ENCODE results near the gene RPL4.

Gene RPL4

DNA sequence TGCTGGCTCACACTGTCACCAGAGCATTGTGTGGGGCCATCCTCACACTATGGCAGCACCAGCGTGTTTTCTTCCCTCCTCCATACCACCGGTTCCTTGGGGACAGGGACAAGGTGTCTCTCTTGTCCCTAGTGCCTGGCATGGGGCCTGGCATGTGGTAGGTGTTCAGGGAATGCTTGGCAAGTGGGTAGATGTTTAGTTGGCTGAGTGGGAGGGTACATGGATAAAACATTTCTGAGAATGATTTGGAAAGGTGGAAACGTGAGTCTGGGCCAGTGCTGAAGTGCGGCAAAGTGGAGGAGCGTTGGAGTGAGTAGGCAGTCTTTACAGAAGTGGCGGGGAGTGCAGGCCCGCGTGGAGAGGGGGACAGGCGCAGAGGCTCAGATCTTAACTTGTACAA, 22.1 kb downstream of the RPL4 start:
- DNase-seq (ENCODE audit: extremely low spot score), result no peak
- CTCF ChIA-PET, result no interaction called here
- POLR2A ChIA-PET, result no interaction called here
- no peak for TF ChIP-seq CTCF (IDR thresholded peaks at IDR 0.05; ENCODE audit: control extremely low read depth, extremely low read depth, low read depth, missing control alignments)

GRCh38 chr15:66481107-66481856, 23.4 kb downstream of the RPL4 start:
- CTCF ChIA-PET, result interaction anchor here (1.3 kb wide), 1 partner anchor 17 kb away, joined by 4 read pairs; no protein-coding TSS in a partner anchor
- POLR2A ChIA-PET, result no interaction called here
- no peak for TF ChIP-seq CTCF (IDR thresholded peaks at IDR 0.05; ENCODE audit: control extremely low read depth, extremely low read depth, low read depth, missing control alignments)
- DNase-seq (ENCODE audit: extremely low spot score), result peak; percentile 4

DNA sequence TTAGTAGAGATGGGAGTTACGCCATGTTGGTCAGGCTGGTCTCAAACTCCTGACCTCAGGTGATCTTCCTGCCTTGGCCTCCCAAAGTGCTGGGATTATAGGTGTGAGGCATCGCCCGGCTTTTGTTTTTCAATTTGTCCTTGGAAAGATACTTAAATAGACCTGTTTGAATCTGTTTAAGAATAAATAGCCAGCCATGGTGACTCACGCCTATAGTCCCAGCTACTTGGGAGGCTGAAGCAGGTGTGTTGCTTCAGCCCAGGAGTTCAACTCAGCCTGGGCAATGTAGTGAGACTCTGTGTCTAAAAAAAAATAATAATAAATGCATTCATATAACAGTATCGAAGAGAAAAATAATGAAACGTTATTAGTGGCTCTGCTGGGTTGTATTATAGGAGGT, 24.4 kb downstream of the RPL4 start:
- ChIA-PET CTCF (no interaction called here), POLR2A (no interaction called here)
- no peak for TF ChIP-seq CTCF (IDR thresholded peaks at IDR 0.05; ENCODE audit: control extremely low read depth, extremely low read depth, low read depth, missing control alignments)
- no peak for DNase-seq (ENCODE audit: extremely low spot score)

GRCh38 chr15:66477011-66477410, 27.6 kb downstream of the RPL4 start:
- no peak for TF ChIP-seq CTCF (IDR thresholded peaks at IDR 0.05; ENCODE audit: control extremely low read depth, extremely low read depth, low read depth, missing control alignments)
- no peak for DNase-seq (ENCODE audit: extremely low spot score)
- ChIA-PET POLR2A (interaction anchor here (0.5 to 0.8 kb wide), 2 partner anchors 74 to 1292 kb away, joined by 3 read pairs; partner anchors contain the start of gene CLPX), CTCF (interaction anchor here (9.9 kb wide), 1 partner anchor 21 kb away, joined by 63 read pairs; the partner anchor contains the start of gene SNAPC5)

DNA sequence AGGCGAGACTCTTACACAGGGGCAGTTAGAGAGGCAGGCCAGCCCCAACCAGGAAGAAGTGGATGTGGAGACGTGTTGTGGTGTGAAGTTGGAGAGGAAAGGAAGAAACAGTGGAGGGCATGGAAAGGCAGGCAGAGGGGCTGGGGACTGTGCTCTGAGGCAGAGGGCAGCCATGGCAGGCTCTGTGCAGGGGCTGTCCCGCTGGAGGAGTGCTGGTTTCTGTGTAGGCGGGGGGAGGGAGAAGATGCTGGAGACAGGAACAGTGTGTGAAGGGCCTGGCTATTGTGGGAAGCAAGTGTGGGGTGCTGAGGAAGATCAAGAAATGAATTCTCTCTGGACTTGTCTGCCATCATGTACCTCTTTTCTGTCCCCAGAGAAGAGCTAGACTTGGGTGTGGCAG, 28.1 kb downstream of the RPL4 start:
- ChIA-PET CTCF (interaction anchor here (9.9 kb wide), 1 partner anchor 21 kb away, joined by 63 read pairs; the partner anchor contains the start of gene SNAPC5), POLR2A (interaction anchor here (0.5 to 0.8 kb wide), 2 partner anchors 73 to 1291 kb away, joined by 3 read pairs; partner anchors contain the start of gene CLPX)
- peak; percentile 41 for DNase-seq (ENCODE audit: extremely low spot score)
- TF ChIP-seq CTCF (IDR thresholded peaks at IDR 0.05; ENCODE audit: control extremely low read depth, extremely low read depth, low read depth, missing control alignments), result no peak

DNA sequence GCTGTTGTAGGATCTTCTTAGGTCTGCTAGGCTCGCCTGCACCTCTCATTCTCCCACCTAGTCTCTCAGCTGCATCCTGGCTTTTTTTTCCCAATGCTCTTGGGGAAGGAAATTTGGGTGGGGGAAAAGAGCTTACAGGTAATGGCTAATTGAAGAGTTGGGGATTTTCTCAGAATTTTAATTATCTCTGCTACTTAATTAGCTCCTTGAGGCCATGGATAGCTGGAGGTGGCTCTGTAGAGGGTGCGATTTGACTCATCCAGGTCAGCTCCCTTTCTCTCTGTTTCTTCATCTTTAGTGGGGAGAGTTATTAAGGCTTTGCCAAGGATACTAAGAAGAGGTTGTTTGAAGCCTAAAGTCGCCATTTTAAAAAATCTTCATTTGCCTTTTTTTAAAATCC, 29.7 kb downstream of the RPL4 start:
- TF ChIP-seq CTCF (IDR thresholded peaks at IDR 0.05; ENCODE audit: control extremely low read depth, extremely low read depth, low read depth, missing control alignments), result no peak
- POLR2A ChIA-PET, result interaction anchor here (0.8 kb wide), 1 partner anchor 71 kb away, joined by 4 read pairs; no protein-coding TSS in a partner anchor
- CTCF ChIA-PET, result interaction anchor here (1.0 to 9.9 kb wide), 7 partner anchors 9 to 32 kb away, joined by 3 to 63 read pairs (median 3); partner anchors contain the start of genes RPL4, SNAPC5 and ZWILCH
- DNase-seq (ENCODE audit: extremely low spot score), result no peak
